DOHH2 (cell line): ENCODE results near the gene PCDH9.

Experiments
- H3F3A ChIP-seq: fragments of 200-600 bp; sonication (generic), shearing (Covaris generic); 2 replicates; pipeline ENCODE4 v1.6.0; 2016; ENCODE audit warnings: antibody characterized with exemption, mild to moderate bottlenecking; ENCODE audit not compliant: control insufficient read depth, insufficient read depth
- H3K27ac ChIP-seq: fragments of 200-600 bp; sonication (generic); 2 replicates; pipeline ENCODE4 v1.5.1; 2014; ENCODE audit warnings: low read depth, mild to moderate bottlenecking, low read length, moderate library complexity
- H3K27me3 ChIP-seq: fragments of 200-600 bp; sonication (generic); 2 replicates; pipeline ENCODE4 v1.6.1; 2014; ENCODE audit warnings: mild to moderate bottlenecking, low read length, mixed read lengths; ENCODE audit not compliant: control insufficient read depth
- H3K36me3 ChIP-seq: fragments of 200-600 bp; sonication (generic); 2 replicates; pipeline ENCODE4 v1.6.1; 2014; ENCODE audit warnings: mild to moderate bottlenecking, low read length, moderate library complexity, mixed read lengths; ENCODE audit not compliant: control insufficient read depth
- H3K4me1 ChIP-seq: fragments of 200-600 bp; sonication (generic); 2 replicates; pipeline ENCODE4 v1.6.1; 2014; ENCODE audit warnings: mild to moderate bottlenecking, low read length, mixed read lengths; ENCODE audit not compliant: control insufficient read depth
- H3K4me2 ChIP-seq: fragments of 200-600 bp; sonication (generic); 2 replicates; pipeline ENCODE4 v1.6.0; 2014; ENCODE audit warnings: mild to moderate bottlenecking, low read length, moderate library complexity
- H3K4me3 ChIP-seq: fragments of 200-600 bp; sonication (generic); 2 replicates; pipeline ENCODE4 v1.5.1; 2014; ENCODE audit warnings: mild to moderate bottlenecking, low read length, mixed read lengths
- H3K79me2 ChIP-seq: fragments of 200-600 bp; sonication (generic); 2 replicates; pipeline ENCODE4 v1.6.1; 2014; ENCODE audit warnings: mild to moderate bottlenecking, low read length, mixed read lengths; ENCODE audit not compliant: control insufficient read depth
- H3K9me2 ChIP-seq: fragments of 200-600 bp; sonication (generic); replicated peaks from 2 replicates; pipeline ENCODE4 v1.6.1; 2014; ENCODE audit warnings: mild to moderate bottlenecking, low read length, mixed read lengths; ENCODE audit not compliant: control insufficient read depth
- H3K9me3 ChIP-seq: fragments of 200-600 bp; sonication (generic); 2 replicates; pipeline ENCODE4 v1.6.1; 2014; ENCODE audit warnings: antibody characterized with exemption, low read length, mixed read lengths; ENCODE audit not compliant: control insufficient read depth, insufficient read depth
- H4K20me1 ChIP-seq: fragments of 200-600 bp; sonication (generic); 2 replicates; pipeline ENCODE4 v1.6.0; 2014; ENCODE audit warnings: low read depth, mild to moderate bottlenecking, antibody characterized with exemption, low read length, moderate library complexity; ENCODE audit not compliant: control insufficient read depth, insufficient read depth
- EZH2phosphoT487 ChIP-seq: fragments of 200-600 bp; sonication (generic); IDR thresholded peaks from 2 replicates; pipeline ENCODE4 v1.6.1; 2017; ENCODE audit warnings: borderline replicate concordance, mild to moderate bottlenecking, antibody characterized with exemption, low read length, moderate library complexity, mixed read lengths
- TF ChIP-seq, protein P1 (sequence below): fragments of 200-600 bp; sonication (generic); IDR thresholded peaks from one replicate; pipeline ENCODE4 v1.5.1; 2014; ENCODE audit warnings: antibody characterized with exemption, mild to moderate bottlenecking, low read depth, low read length; ENCODE audit not compliant: poor library complexity, severe bottlenecking

The PCDH9 gene

GRCh38 chr13:66921437-66921836, 308.7 kb downstream of the PCDH9 start:
- H3K4me3 ChIP-seq: no peak overlapping the region
- no peaks in the 10 kb centered on the region for H3K36me3 ChIP-seq
- TF ChIP-seq EZH2phosphoT487: no peak
- TF ChIP-seq, protein P1, sequence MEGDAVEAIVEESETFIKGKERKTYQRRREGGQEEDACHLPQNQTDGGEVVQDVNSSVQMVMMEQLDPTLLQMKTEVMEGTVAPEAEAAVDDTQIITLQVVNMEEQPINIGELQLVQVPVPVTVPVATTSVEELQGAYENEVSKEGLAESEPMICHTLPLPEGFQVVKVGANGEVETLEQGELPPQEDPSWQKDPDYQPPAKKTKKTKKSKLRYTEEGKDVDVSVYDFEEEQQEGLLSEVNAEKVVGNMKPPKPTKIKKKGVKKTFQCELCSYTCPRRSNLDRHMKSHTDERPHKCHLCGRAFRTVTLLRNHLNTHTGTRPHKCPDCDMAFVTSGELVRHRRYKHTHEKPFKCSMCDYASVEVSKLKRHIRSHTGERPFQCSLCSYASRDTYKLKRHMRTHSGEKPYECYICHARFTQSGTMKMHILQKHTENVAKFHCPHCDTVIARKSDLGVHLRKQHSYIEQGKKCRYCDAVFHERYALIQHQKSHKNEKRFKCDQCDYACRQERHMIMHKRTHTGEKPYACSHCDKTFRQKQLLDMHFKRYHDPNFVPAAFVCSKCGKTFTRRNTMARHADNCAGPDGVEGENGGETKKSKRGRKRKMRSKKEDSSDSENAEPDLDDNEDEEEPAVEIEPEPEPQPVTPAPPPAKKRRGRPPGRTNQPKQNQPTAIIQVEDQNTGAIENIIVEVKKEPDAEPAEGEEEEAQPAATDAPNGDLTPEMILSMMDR: no peak
- H3F3A ChIP-seq: no peaks in the 10 kb centered on the region
- H4K20me1 ChIP-seq: no peaks in the 10 kb centered on the region
- no peaks in the 10 kb centered on the region for H3K9me2 ChIP-seq
- no peaks in the 10 kb centered on the region for H3K27me3 ChIP-seq
- H3K79me2 ChIP-seq: no peaks in the 10 kb centered on the region
- peaks cover 7% of the 10 kb centered on the region for H3K4me1 ChIP-seq
- no peak overlapping the region for H3K27ac ChIP-seq
- no peak overlapping the region for H3K4me2 ChIP-seq
- H3K9me3 ChIP-seq: peaks cover 7% of the 10 kb centered on the region; the same call in 1 of the 2 replicates

DNA sequence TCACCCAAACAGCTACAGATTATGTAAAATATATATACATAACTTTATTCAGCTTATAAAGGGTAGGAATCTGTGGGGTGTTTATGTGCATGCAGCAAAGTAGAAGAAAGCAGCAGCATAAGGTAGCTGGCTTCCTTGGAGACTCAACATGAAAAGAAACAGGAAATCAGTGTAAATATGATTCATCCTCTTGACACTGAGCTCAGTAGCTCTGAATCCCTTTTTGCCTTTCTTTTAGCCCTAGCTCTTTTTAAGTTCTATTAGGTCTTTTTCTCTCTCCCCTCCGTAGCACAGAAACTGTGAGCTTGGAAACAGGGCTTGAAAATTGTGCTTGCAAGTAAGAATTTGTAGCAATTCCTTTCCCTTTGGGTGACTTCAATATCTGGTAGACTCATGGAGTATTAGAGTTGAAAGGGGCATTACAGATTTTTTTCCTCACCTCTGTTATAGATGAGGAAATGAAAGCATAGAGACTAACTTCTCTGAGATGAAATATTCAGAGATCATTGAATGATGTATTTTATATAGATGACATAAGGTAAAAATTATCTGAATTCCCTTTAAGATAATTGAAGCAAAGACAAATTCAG, 314.4 kb downstream of the PCDH9 start:
- H3K9me3 ChIP-seq: peaks cover 6% of the 10 kb centered on the region; the same call in 1 of the 2 replicates
- peaks cover 10% of the 10 kb centered on the region for H3K4me1 ChIP-seq
- no peak for TF ChIP-seq EZH2phosphoT487
- no peak overlapping the region for H3K4me3 ChIP-seq
- no peaks in the 10 kb centered on the region for H3K79me2 ChIP-seq
- H3K36me3 ChIP-seq: no peaks in the 10 kb centered on the region; the same call in 1 of the 2 replicates
- no peaks in the 10 kb centered on the region for H3K9me2 ChIP-seq
- H3K27me3 ChIP-seq: no peaks in the 10 kb centered on the region
- H4K20me1 ChIP-seq: no peaks in the 10 kb centered on the region
- H3K4me2 ChIP-seq: no peak overlapping the region
- no peak overlapping the region for H3K27ac ChIP-seq
- H3F3A ChIP-seq: no peaks in the 10 kb centered on the region

DNA sequence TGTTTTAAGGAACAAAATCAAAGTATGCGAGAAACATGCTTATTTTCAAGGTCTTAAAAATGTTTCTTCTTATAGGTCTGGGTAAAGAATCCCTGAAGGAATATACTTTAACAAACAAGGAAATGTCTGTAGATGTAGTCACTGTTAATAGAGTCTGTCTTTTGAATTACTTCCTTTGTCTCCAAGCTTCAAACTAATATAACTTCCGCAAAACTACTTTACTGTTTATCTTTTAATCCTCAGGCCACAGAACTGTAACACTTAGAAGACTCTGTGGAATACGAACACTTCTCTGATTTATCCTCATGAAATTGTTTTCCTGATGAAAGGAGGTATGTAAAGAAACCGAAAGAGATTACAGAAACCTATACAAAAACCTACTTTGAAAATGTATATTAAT, 316.0 kb downstream of the PCDH9 start:
- no peak overlapping the region for H3K4me2 ChIP-seq
- no peaks in the 10 kb centered on the region for H3K27me3 ChIP-seq
- H3K9me2 ChIP-seq: no peaks in the 10 kb centered on the region
- no peaks in the 10 kb centered on the region for H3K79me2 ChIP-seq
- no peak overlapping the region for H3K4me3 ChIP-seq
- no peak for TF ChIP-seq EZH2phosphoT487
- TF ChIP-seq, protein P1: no peak
- H3F3A ChIP-seq: no peaks in the 10 kb centered on the region
- H3K9me3 ChIP-seq: peaks cover 6% of the 10 kb centered on the region; the same call in 1 of the 2 replicates
- no peaks in the 10 kb centered on the region for H4K20me1 ChIP-seq
- no peak overlapping the region for H3K27ac ChIP-seq
- peaks cover 10% of the 10 kb centered on the region for H3K4me1 ChIP-seq
- no peaks in the 10 kb centered on the region; the same call in 1 of the 2 replicates for H3K36me3 ChIP-seq

- H3K9me3 ChIP-seq: peaks cover 3% of the 10 kb centered on the region; the same call in 1 of the 2 replicates
- no peak overlapping the region for H3K4me2 ChIP-seq
- H3K9me2 ChIP-seq: no peaks in the 10 kb centered on the region
- H3K27ac ChIP-seq: no peak overlapping the region
- H3K4me1 ChIP-seq: peaks cover 10% of the 10 kb centered on the region
- no peaks in the 10 kb centered on the region for H3K27me3 ChIP-seq
- no peaks in the 10 kb centered on the region for H4K20me1 ChIP-seq
- TF ChIP-seq EZH2phosphoT487: no peak
- TF ChIP-seq, protein P1: no peak
- no peaks in the 10 kb centered on the region; the same call in 1 of the 2 replicates for H3K36me3 ChIP-seq
- H3K79me2 ChIP-seq: no peaks in the 10 kb centered on the region
- H3F3A ChIP-seq: no peaks in the 10 kb centered on the region
- no peak overlapping the region for H3K4me3 ChIP-seq
Measured at GRCh38 chr13:66911411-66911939, 318.7 kb downstream of the PCDH9 start.
